Measurements from ENCODE around the gene ENAH.

Gene ENAH

DNA sequence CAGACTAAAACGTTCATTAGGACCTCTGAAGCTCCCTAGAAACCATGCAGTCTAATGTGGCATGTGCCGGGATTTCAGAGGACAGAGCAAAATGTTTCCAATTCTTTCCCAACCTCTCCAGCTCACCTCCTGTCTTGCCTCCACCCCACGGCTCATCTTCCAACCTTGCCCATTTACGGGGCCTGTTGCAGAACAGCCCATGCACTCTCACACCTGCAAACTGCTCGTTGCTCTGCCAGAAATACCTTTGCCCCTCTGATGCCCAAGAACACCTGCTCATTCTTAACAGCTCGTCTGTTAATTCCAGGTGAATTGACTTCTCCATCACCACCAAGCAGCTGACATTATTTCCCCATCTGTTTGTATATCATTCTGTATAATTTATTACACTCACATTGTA lies 171.2 kb downstream of the ENAH start:
- TF ChIP-seq CEBPB (IDR thresholded peaks at IDR 0.05), result no peak
- TF ChIP-seq TEAD4 (IDR thresholded peaks at IDR 0.05), result no peak
- no peak for TF ChIP-seq FOXM1 (IDR thresholded peaks at IDR 0.05; ENCODE audit: borderline replicate concordance, low read depth)
- TF ChIP-seq, protein P1, sequence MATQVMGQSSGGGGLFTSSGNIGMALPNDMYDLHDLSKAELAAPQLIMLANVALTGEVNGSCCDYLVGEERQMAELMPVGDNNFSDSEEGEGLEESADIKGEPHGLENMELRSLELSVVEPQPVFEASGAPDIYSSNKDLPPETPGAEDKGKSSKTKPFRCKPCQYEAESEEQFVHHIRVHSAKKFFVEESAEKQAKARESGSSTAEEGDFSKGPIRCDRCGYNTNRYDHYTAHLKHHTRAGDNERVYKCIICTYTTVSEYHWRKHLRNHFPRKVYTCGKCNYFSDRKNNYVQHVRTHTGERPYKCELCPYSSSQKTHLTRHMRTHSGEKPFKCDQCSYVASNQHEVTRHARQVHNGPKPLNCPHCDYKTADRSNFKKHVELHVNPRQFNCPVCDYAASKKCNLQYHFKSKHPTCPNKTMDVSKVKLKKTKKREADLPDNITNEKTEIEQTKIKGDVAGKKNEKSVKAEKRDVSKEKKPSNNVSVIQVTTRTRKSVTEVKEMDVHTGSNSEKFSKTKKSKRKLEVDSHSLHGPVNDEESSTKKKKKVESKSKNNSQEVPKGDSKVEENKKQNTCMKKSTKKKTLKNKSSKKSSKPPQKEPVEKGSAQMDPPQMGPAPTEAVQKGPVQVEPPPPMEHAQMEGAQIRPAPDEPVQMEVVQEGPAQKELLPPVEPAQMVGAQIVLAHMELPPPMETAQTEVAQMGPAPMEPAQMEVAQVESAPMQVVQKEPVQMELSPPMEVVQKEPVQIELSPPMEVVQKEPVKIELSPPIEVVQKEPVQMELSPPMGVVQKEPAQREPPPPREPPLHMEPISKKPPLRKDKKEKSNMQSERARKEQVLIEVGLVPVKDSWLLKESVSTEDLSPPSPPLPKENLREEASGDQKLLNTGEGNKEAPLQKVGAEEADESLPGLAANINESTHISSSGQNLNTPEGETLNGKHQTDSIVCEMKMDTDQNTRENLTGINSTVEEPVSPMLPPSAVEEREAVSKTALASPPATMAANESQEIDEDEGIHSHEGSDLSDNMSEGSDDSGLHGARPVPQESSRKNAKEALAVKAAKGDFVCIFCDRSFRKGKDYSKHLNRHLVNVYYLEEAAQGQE (IDR thresholded peaks at IDR 0.05; ENCODE audit: low read depth), result no peak
- no peak for TF ChIP-seq TAF1 (IDR thresholded peaks at IDR 0.05; ENCODE audit: low read depth)
- no peak for TF ChIP-seq ZBTB7A (IDR thresholded peaks at IDR 0.05; ENCODE audit: low read depth)
- TF ChIP-seq TCF12 (IDR thresholded peaks at IDR 0.05; ENCODE audit: low read depth), result no peak

GRCh38 chr1:225480825-225481434 lies 172.0 kb downstream of the ENAH start:
- TF ChIP-seq, protein P2, sequence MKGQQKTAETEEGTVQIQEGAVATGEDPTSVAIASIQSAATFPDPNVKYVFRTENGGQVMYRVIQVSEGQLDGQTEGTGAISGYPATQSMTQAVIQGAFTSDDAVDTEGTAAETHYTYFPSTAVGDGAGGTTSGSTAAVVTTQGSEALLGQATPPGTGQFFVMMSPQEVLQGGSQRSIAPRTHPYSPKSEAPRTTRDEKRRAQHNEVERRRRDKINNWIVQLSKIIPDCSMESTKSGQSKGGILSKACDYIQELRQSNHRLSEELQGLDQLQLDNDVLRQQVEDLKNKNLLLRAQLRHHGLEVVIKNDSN (IDR thresholded peaks at IDR 0.05), result no peak
- TF ChIP-seq FOXM1 (IDR thresholded peaks at IDR 0.05; ENCODE audit: borderline replicate concordance, low read depth), result no peak
- peak; percentile 79 for TF ChIP-seq RAD21 (IDR thresholded peaks at IDR 0.05; ENCODE audit: low read depth)

- no peak for TF ChIP-seq CEBPB (IDR thresholded peaks at IDR 0.05)
- TF ChIP-seq, protein P1 (IDR thresholded peaks at IDR 0.05; ENCODE audit: low read depth), result no peak
- TF ChIP-seq EP300 (IDR thresholded peaks at IDR 0.05; ENCODE audit: borderline replicate concordance), result no peak
These were observed 172.8 kb downstream of the ENAH start for GRCh38 chr1:225479996-225480720.

DNA sequence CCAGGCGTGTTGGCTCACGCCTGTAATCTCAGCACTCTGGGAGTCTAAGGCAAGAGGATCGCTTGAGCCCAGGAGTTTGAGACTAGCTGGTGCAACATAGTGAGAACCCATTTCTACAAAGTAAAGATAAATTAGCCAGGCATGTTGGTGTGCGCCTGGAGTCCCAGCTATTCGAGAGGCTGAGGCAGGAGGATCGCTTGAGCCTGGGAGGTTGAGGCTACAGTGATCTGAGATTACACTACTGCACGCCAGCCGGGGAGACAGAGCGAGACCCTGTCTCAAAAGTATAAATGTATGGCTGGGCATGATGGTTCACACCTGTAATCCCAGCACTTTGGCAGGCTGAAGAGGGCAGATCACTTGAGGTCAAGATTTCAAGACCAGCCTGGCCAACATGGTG lies 173.6 kb downstream of the ENAH start:
- TF ChIP-seq CEBPB (IDR thresholded peaks at IDR 0.05), result no peak
- TF ChIP-seq YY1 (IDR thresholded peaks at IDR 0.05; ENCODE audit: low read depth), result no peak
- TF ChIP-seq FOXM1 (IDR thresholded peaks at IDR 0.05; ENCODE audit: borderline replicate concordance, low read depth), result no peak
- TF ChIP-seq TEAD4 (IDR thresholded peaks at IDR 0.05), result no peak
- TF ChIP-seq MAX (IDR thresholded peaks at IDR 0.05), result no peak
- no peak for TF ChIP-seq TAF1 (IDR thresholded peaks at IDR 0.05; ENCODE audit: low read depth)
- TF ChIP-seq CREB1 (IDR thresholded peaks at IDR 0.05; ENCODE audit: low read depth), result no peak
- no peak for TF ChIP-seq TCF12 (IDR thresholded peaks at IDR 0.05; ENCODE audit: low read depth)
- TF ChIP-seq NFIC (IDR thresholded peaks at IDR 0.05), result no peak
- TF ChIP-seq, protein P2 (IDR thresholded peaks at IDR 0.05), result no peak
- TF ChIP-seq RAD21 (IDR thresholded peaks at IDR 0.05; ENCODE audit: low read depth), result no peak

DNA sequence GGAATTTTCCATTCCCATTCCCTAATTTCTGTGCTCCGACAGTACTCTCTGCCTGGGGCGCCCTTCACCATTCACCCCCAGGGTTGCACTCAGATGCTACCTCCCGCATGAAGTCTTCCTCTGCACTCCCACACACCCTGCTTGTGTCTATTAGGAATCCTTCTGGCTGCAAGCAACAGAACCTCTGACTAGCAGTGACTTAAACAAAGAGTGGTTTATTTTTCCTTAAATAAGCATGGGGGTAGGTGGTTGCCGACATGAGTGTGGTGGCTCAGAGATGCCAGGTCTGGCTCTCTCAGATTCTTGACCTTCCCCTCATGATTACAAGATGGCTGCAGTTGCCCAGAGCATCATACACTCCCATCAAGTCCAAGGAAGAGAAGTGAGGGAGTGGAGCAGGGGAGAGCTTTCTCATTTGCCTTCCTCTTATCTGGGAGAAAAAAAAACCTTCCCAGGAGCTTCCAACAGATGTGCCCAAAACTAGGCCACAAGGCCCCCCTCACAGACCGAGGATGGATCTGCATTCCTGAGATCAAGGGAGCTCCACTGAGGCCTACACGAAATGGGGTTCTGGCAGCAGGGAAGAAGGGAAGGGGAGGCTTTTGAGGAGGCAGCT lies 175.5 kb downstream of the ENAH start:
- TF ChIP-seq YY1 (IDR thresholded peaks at IDR 0.05; ENCODE audit: low read depth), result no peak

DNA sequence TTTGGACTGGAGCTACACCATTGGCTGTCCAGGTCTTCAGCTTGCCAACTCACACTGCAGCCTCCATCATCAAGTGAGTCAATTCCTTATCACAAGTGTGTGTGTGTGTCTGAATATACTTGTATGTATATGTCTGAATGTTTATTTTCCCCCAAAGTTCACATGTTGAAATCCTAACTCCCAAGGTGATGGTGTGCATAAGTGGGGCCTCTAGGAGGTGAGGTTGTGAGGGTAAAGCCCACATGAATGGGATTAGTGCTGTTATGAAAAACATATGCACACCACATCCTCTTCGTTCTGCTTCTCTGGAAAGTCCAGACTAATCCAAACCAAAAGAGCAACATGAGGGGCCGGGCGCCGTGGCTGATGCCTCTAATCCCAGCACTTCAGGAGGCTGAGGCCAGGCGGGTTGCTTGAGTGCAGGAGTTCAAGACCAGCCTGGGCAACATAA lies 176.4 kb downstream of the ENAH start:
- TF ChIP-seq, protein P2 (IDR thresholded peaks at IDR 0.05), result no peak
- TF ChIP-seq TCF12 (IDR thresholded peaks at IDR 0.05; ENCODE audit: low read depth) (no peak), TEAD4 (IDR thresholded peaks at IDR 0.05) (no peak), EP300 (IDR thresholded peaks at IDR 0.05; ENCODE audit: borderline replicate concordance) (no peak), CEBPB (IDR thresholded peaks at IDR 0.05) (no peak), EGR1 (IDR thresholded peaks at IDR 0.05) (no peak)

Data from Ishikawa (cell line).